Esophagus (tissue), 2 donors: ENCODE measurements around the gene VAV2. TPM values are rescaled to one million over a fixed set of nuclear protein-coding genes. Genes with fewer than 3 reads are reported as not detected.

Experiments
- H3K27ac ChIP-seq, 2 donors: one replicate each; pipeline ENCODE4 v1.5.1; 2013; ENCODE audit warnings: low read depth in 2 of 2, mild to moderate bottlenecking in 2 of 2, inconsistent platforms in 1 of 2, low read length in 1 of 2, moderate library complexity in 1 of 2
- H3K27me3 ChIP-seq, 2 donors: one replicate each; pipeline ENCODE4 v1.6.1; 2013; ENCODE audit warnings: low read length in 2 of 2, control low read depth in 1 of 2, mild to moderate bottlenecking in 1 of 2; ENCODE audit not compliant: insufficient read depth in 2 of 2, control insufficient read depth in 1 of 2
- H3K36me3 ChIP-seq, 2 donors: one replicate each; pipeline ENCODE4 v1.6.1; 2013; ENCODE audit warnings: low read length in 1 of 2; ENCODE audit not compliant: control insufficient read depth in 2 of 2, insufficient read depth in 2 of 2
- H3K4me1 ChIP-seq, 2 donors: one replicate each; pipeline ENCODE4 v1.6.1; 2013; ENCODE audit warnings: low read length in 1 of 2; ENCODE audit not compliant: control insufficient read depth in 2 of 2, insufficient read depth in 2 of 2
- H3K4me3 ChIP-seq, 2 donors: one replicate each; pipeline ENCODE4 v1.5.1; 2013; ENCODE audit warnings: low read length in 2 of 2, mild to moderate bottlenecking in 2 of 2, low read depth in 1 of 2, moderate library complexity in 1 of 2
- H3K9me3 ChIP-seq, 2 donors: one replicate each; pipeline ENCODE4 v1.6.1; 2013; ENCODE audit warnings: mild to moderate bottlenecking in 2 of 2, low read depth in 1 of 2, low read length in 1 of 2, moderate library complexity in 1 of 2; ENCODE audit not compliant: control insufficient read depth in 2 of 2, insufficient read depth in 1 of 2
- WGBS, 2 donors: extraction: QIAGEN DNeasy Blood & Tissue Kit; methylation state at CpG; one replicate each; pipeline ENCODE4 v1.1.7; 2013; 5-methylcytosine and 5-hydroxymethylcytosine counted together
- polyA plus RNA-seq, 2 donors: library from polyadenylated mRNA; stranded (reverse); fragments of 200-250 nt; gene quantifications; one replicate each; pipeline ENCODE4 v1.2.3, GENCODE V29; 2013
- donor health status: healthy with polysubstance abuse.
- donor health status: Bipolar disorder and iron deficiency.

The VAV2 gene
- polyA plus RNA-seq, 2 donors: 4.8 to 5.0 TPM

DNA sequence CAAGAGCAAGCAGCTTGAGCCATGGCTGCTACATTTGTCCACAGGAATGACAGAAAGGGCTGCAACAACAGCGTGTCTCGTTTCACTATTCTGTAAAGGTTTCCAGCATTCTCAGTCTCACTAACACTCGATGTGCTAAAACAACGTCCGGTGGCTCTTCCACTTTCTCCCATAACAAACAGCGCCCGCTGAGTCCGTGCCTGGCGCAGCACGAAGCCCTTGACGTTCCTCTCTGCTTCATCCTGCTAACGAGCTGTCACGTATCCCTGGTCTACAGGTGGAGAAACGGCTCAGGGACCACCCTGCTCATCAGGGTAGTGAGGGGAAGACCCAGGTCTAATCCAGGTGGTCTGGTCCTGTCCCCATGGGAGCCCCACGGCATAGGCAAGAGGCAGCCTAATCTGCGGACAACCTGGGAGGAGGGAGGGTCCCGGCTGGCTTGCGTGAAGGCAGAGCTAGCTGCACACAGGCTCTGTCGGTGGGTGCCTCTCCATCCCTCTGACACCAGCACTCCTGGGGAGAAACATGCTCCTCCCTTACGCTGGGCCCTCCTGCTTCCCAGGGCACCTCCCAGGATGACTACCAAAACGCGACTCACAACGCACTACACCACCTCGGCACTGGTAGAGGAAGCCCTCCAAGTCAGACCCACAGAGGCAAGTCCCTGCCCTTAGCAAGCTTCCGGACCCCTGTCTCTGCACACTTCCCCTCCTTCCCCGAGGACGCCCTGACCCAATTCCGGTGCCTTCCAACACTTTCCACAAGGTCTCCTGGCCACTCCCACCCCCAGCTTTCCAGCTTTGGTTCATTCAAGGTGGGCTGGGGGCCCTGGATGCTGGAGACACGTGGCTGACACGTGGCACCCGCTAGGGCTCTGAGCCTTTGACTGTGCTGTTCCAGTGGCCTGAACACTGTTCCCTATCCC lies 43.3 kb downstream of the VAV2 start:
- WGBS, 2 donors: 89% methylated on average over 31 of the region's 31 CpGs
- Histone ChIP-seq H3K36me3 (no peaks in the 10 kb centered on the region), H3K9me3 (no peaks in the 10 kb centered on the region), H3K27ac (no peak overlapping the region), H3K4me3 (no peak overlapping the region), H3K27me3 (no peaks in the 10 kb centered on the region), H3K4me1 (peaks cover 2 to 9% of the 10 kb centered on the region in 2 donors)

DNA sequence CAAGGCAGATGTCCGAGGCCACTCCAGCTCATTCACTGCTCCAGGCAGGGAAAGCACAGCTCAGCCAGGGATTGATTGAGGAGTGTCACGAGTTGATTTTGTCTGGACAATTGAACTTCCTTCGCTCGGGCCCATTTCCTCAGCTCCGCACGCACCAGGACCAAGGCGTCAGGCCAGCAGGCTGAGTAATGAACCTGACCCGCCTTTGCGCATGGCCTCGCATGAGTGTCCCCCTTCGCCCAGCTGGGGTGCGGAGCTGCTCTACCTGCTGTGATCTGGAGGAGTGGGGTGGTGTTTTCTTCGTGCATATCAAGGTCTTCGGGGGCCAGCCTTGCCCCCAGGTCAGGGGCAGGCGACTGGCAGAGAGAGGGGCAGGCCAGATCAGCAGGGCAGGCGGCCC lies 44.0 kb downstream of the VAV2 start:
- 82 to 85% methylated on average over 16 of the region's 16 CpGs for WGBS, 2 donors
- no peak overlapping the region for H3K27ac ChIP-seq

GRCh38 chr9:133946840-133947486 lies 45.2 kb downstream of the VAV2 start:
- Histone ChIP-seq H3K27ac (no peak overlapping the region), H3K9me3 (no peaks in the 10 kb centered on the region), H3K4me1 (peaks cover 0 to 9% of the 10 kb centered on the region in 2 donors), H3K27me3 (no peaks in the 10 kb centered on the region), H3K4me3 (no peak overlapping the region), H3K36me3 (no peaks in the 10 kb centered on the region)
- 89 to 90% methylated on average over 18 of the region's 18 CpGs for WGBS, 2 donors

More for the DNA sequence above, 44.0 kb downstream of the VAV2 start:
- Histone ChIP-seq H3K9me3 (no peaks in the 10 kb centered on the region), H3K4me1 (peaks cover 0 to 9% of the 10 kb centered on the region in 2 donors), H3K36me3 (no peaks in the 10 kb centered on the region), H3K4me3 (no peak overlapping the region), H3K27me3 (no peaks in the 10 kb centered on the region)

GRCh38 chr9:133945977-133946753 lies 46.0 kb downstream of the VAV2 start:
- Histone ChIP-seq H3K27me3 (no peaks in the 10 kb centered on the region), H3K9me3 (no peaks in the 10 kb centered on the region), H3K36me3 (no peaks in the 10 kb centered on the region), H3K4me1 (peaks cover 0 to 9% of the 10 kb centered on the region in 2 donors), H3K27ac (no peak overlapping the region), H3K4me3 (no peak overlapping the region)
- 89 to 92% methylated on average over 14 of the region's 14 CpGs for WGBS, 2 donors

DNA sequence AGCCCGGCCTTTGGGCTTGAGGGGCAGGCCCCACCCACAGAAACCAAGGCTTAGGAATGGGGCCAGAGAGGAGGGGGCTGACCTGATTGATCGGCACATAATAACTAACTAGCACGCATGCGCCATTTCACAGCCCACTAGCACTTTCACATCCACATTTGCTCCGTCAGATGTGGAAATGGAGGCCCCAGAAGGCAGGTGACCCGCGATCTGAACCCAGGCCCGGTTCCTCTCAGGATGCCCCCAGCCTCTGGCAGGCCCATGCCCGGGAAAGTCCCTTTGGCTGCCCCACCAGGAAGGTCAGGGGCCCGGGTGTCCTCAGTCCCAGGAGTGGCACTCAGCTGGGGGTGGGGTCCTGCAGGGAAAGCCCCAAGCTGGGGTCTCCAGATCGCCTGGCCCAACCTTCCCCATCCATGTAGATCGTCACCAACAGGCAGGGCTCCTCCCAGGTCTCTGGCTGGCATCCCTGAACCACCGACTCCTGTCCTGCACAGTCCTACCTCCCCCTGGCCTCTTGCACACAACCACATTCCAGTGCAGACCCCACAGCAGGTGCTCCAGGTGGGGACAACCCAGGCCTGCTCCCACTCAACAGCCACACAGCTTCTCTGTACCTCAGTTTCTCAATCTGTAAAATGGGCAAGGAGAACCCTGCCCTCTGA lies 46.7 kb downstream of the VAV2 start:
- H3K4me1 ChIP-seq: peaks cover 0 to 9% of the 10 kb centered on the region in 2 donors
- 73 to 80% methylated on average over 13 of the region's 13 CpGs for WGBS, 2 donors
- no peaks in the 10 kb centered on the region for H3K9me3 ChIP-seq
- no peaks in the 10 kb centered on the region for H3K27me3 ChIP-seq
- H3K36me3 ChIP-seq: no peaks in the 10 kb centered on the region
- H3K4me3 ChIP-seq: no peak overlapping the region
- H3K27ac ChIP-seq: no peak overlapping the region

- WGBS, 2 donors: 50 to 67% methylated on average over 14 of the region's 14 CpGs
- H3K9me3 ChIP-seq: no peaks in the 10 kb centered on the region
Measured at GRCh38 chr9:133944746-133945135, 47.4 kb downstream of the VAV2 start.

GRCh38 chr9:133943781-133944745 lies 48.1 kb downstream of the VAV2 start:
- Histone ChIP-seq H3K36me3 (no peaks in the 10 kb centered on the region), H3K27me3 (no peaks in the 10 kb centered on the region), H3K9me3 (no peaks in the 10 kb centered on the region), H3K4me3 (no peak overlapping the region), H3K27ac (no peak overlapping the region), H3K4me1 (peaks cover 0 to 9% of the 10 kb centered on the region in 2 donors)
- 75 to 87% methylated on average over 30 of the region's 30 CpGs for WGBS, 2 donors

More at GRCh38 chr9:133944746-133945135, 47.4 kb downstream of the VAV2 start:
- Histone ChIP-seq H3K27ac (no peak overlapping the region), H3K36me3 (no peaks in the 10 kb centered on the region), H3K27me3 (no peaks in the 10 kb centered on the region), H3K4me3 (no peak overlapping the region), H3K4me1 (peaks cover 0 to 9% of the 10 kb centered on the region in 2 donors)

DNA sequence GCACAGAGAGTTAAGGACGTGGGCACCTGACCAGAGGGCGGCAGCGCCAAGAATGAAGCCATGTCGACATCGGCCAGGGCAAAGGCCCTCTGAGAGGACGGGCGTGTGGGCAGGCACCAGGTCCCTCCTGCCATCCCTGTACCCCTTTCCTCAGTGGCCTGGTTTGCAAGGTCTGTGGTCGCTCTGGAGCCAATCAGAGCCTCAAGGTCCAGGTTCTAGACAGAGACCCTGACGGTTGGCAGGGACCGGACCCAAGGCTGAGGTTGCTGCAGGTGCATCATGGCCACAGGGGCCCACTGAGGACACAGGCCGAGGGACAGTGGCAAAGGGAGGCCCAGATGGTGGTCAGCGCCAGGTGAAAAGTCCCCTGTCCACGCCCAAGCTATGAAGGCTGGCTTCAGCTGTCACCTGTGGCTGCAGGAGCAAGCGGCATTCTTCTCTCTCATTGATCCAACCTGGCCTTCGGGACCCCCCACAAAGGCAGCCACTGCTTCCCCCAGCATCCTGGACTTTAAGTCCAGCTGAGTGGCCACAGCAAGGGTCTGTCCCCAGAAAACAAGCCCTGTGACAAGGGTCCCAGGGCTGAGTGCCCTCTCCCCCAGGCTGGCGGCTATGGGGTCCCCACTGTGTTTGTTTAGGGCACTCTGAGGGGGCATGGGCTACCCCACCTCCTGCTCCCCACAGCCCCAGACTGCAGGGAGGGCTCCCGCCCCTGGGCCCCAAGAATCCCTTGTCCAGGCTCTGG lies 48.9 kb downstream of the VAV2 start:
- no peak overlapping the region for H3K27ac ChIP-seq
- H3K4me3 ChIP-seq: no peak overlapping the region
- WGBS, 2 donors: 92 to 93% methylated on average over 17 of the region's 17 CpGs
- H3K27me3 ChIP-seq: no peaks in the 10 kb centered on the region
- H3K36me3 ChIP-seq: no peaks in the 10 kb centered on the region
- H3K9me3 ChIP-seq: no peaks in the 10 kb centered on the region
- peaks cover 0 to 6% of the 10 kb centered on the region in 2 donors for H3K4me1 ChIP-seq
